UCSD-AML1 (cell line): ENCODE results near the gene VPS37D.

Source experiments
- DNase-seq: peaks from one replicate; lab custom pipeline; 2025; ENCODE audit not compliant: unreplicated experiment; lab: John Stamatoyannopoulos, UW

Gene VPS37D

DNA sequence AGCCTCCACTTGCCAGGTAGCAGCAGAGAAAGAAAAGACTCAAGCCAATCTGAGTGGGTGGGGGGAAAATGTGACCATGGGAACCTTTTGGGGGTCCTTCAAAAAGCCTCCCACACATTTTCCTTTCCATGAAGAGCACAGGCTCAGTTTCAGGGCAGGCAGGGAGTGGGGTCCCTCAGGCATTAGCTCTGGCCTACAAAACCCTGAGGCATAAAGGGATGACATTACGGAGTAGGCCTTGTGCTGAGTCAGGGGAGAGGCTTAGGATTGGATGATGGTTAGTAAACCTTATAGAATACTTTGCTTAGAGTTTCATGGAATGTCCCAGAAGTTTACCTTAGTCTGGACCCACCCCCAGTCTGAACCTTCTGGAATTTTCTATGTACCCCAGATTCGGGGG, 12.1 kb downstream of the VPS37D start:
- DNase-seq, result no peak

DNA sequence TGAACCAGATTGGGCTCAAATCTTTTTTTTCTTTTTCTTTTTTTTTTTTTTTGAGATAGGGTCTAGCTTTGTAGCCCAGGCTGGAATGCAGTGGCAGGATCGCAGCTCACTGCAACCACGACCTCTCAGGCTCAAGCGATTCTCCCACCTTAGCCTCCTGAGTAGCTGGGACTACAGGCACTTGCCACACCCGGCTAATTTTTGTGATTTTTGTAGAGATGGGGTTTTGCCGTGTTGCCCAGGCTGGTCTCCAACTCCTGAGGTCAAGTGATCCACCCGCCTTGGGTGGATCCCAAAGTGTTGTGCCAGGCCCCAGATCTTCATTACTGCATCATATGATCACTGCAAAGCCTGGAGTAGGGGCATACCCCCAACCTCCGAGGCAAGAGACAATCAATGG, 12.9 kb downstream of the VPS37D start:
- DNase-seq, result no peak

DNA sequence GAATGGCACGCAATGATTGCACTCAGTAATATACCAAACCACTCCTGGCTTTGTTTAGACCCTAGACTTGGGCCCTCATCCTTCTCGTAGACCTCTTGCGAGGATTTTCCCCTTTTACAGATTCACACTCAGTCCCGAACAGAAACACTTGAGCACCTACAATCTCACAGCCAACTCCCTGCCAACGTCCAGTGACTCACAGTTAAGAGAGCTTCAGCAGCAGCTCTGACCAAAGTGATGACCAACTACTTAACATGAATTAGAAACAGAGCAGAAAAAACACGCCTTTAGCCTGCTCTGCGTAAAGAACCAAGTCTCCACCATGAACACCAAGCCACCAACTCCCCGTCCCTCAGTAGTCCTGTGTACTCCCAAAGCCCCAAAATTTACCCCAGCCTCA, 13.4 kb downstream of the VPS37D start:
- DNase-seq, result no peak

DNA sequence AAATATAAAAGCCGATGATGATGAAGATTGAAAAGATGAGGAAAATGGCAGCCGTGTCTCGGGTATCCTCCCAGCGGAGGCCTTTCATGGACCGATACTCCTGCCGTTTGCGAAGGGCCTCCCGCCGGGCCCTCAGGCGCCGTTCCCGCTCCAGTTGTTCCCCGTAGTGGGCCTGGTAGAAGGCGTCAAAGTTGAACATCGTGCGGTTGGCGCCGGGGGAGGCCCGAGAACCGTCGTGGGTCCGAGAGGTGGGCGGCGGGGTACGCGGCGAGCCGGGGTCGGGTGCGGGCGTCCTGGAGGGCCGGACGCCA, 15.1 kb downstream of the VPS37D start:
- DNase-seq, result no peak

DNA sequence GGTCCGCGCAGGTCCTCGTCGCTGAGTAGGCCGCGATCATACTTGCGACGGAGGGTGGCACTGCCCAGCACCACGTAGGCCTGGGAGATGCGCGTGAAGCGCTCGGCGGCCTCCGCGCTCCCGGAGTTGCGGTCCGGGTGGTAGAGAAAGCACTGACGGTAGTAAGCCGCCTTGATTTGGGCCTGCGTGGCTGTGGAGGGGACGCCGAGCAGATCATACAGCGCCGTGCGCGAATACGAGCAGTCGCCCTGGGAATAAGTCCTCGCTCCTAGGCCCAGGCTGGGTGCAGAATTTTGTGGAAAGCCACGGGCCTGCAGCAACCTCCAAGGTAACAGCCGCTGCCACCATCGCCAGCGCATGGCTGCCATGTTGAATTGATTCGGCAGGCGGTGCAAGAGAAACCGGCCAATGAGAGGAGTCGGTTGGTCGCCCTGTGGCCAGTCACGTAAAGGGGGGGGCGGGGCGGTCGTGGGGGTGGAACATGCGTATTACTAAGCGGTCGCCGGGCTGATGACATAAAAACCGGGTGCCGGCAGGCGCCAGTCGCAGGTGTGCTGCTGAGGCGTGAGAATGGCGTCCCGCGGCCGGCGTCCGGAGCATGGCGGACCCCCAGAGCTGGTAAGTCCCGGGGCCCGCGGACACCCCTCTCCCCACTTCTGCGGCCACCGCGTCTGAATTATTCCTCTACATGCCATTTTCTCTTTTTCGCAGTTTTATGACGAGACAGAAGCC, 15.6 kb downstream of the VPS37D start, which contains the start of the genes BUD23 and DNAJC30:
BUD23 (plus strand) TSS at position 542 of the 732 bp plus-strand sequence; CDS start at position 571, 29 bp downstream.
DNAJC30 (minus strand) TSS at position 398 of the 732 bp plus-strand sequence; CDS start at position 368, 30 bp downstream.
- DNase-seq, result peak; percentile 85

DNA sequence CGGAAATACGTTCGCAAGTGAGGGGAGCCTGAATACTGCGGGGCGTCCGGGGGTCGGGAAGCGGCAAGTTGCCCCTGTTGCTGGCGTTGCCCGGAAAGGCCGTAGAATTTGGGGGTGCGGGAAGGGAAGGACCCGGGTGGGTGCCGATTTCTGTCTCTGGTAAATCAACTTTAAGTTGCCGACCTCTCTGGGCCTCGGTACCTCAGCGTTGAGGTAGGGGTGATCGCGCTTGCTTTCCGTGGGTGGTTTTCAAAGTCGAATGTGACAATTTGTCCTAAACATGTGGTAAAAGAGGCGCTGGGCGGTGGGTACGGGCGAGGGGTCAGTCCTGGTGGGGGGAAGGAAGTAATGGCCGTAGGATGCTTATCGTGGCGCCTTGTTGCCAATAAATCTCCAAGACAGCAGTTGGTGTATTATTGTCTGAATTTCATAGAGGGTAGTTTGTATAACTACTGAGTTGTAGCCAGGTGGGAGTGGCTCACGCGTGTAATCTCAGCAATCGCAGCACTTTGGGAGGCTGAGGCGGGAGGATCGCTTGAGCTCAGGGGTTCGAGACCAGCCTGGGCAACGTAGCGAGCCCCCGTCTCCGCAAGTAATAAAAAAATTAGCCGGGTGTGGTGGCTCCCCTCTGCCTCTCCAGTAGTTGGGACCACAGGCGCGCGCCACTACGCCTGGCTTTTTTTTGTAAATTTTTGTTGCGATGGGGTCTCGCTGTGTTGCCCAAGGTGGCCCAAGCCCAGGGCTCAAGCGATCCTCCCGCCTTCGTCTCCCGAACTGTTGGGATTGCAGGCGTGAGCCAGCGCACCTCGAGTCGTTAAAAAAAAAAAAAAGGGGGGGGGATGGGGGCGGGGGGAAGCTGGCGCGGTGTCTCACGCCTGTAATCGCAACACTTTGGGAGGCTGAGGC, 16.4 kb downstream of the VPS37D start:
- no peak for DNase-seq

DNA sequence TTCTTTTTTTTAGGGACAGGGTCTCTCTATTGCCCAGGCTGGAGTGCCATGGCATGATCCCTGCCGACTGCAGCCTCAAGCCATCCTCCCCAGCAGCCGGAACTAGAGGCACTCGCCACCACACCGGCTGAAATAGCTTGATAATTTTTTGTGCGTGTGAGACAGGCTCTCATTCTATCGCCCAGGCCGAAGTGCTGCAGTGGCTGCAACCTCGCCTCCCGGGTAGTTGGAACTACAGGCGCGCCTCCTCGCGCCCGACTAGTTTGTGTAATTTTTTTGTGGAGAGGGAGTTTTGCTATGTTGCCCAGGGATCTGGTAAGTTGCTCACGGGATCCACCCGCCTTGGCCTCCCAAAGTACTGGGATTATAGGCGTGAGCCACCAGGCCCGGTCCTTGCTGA, 17.7 kb downstream of the VPS37D start:
- no peak for DNase-seq

DNA sequence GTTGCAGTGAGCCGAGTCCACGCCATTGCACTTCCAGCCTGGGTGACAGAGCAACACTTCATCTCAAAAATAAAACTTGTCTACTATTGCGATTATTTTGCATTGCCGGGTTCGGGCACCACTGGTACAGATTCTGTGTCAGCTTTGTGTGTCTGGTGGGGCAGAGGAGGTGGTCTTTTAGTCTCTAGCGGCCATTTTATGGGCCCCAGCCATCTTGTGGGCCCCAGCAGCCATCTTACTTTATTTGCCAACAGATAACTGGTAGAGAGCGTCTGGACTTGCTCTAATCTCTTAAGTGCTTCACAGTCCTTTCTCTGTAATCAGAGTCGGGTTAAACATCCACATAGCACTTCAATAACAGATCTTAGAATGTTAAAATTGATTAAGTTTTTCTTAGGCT, 20.7 kb downstream of the VPS37D start:
- no peak for DNase-seq

DNA sequence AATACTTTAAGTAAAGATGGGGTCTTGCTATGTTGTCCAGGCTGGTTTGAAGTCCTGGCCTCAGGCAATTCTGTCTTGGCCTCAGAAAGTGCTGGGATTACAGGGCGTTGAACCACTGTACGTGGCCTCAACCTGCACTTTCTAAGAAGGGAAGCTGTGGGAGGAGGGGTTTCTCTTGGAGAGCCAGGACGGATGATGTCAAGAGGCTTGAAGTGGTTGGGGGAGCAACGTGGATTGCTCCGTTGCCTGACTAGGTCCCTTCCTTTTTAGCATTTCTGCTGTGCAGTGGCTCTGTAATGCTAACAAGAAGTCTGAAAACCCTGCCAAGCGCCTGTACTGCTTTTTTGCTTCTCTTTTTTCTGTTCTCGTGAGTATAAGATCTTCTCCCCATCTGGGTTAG, 23.0 kb downstream of the VPS37D start:
- DNase-seq, result no peak

DNA sequence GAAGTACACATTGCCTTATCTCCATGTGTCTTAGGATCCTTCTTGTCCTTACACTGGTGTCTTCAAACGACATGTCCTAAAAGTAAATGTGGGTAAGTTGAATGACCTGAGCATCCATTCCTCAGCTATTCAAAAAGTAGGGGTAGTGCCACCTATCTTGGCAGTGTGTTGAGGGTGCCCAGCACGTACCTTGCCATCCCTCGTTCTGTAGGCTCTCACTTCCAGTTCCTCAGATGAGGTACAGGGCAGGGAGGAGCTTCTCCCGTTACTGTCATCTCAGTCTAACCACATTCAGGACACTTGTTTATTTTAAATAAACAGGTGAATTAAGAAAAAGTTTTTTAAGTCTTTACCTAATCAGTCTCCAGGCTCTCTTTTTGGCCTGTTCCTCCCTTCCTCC, 28.7 kb downstream of the VPS37D start:
- no peak for DNase-seq

DNA sequence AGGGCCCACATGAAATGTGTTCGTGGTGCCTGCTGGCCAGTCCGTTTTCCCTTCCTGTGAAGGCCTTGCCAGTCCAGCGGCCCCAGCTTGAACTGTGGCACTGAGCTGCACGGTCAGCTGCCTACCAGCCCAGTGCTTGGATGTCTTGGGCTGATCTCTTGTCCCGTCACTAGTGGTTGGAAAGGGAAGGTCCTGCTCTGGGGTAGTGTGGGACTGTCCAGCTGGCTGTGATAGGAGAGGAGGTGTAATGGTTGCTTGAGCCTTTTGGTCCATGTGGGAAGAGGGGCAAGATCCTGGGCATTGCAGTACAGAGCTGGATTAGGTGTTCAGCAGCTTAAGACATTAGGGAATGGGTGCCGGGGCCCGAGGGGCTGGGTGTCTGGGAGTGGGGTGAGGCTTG, 30.8 kb downstream of the VPS37D start:
- DNase-seq, result no peak

DNA sequence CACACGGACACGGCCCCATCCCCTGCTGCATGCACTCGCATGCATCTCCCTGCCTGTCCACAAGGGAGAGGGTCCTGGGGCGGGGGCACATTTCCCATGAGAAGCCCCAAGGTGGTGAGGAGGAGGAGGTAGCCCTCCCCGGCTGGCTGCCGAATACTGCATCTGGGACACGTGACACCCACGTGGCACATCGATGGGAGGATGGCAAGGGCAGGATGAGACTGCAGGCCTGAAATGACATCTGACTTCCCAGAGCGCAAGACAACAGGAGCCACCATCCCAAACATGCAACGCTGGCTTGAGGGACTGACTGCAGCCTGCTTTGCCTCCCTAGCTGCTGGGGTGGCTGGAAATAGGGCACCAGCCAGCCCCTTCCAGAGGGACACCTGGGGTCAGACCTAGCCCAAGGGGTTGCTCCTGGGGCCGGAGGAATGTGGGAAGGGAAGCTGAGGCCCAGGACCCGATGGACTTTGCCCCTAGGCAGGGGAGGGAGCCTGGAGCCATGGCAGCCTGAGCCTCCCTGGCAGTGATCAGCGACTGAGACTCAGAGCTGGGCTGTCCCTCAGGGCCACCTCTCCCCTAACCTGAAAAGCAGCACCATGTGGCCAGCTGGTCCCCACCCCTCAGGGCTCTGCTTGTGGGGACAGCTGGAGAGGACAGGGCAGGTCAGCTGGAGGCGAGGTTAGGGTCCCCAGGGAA, 31.9 kb downstream of the VPS37D start:
- no peak for DNase-seq

DNA sequence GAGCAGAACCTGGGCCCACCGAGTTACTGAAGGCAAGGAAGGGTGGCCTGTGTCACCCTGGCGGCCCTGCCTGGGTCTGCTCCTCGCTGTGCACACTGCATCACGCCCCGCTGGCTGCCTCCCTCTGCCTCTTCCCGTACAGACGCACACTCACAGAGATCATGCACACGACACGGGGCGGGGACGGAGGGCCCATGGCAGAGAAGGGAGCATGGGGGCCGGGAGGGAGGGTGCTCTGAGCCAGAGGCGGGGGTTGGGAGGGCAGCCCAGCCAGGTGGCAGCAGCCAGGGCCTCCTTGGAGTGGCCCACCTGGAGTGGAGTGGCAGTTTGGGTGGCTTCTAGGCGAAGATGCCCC, 32.4 kb downstream of the VPS37D start:
- no peak for DNase-seq

DNA sequence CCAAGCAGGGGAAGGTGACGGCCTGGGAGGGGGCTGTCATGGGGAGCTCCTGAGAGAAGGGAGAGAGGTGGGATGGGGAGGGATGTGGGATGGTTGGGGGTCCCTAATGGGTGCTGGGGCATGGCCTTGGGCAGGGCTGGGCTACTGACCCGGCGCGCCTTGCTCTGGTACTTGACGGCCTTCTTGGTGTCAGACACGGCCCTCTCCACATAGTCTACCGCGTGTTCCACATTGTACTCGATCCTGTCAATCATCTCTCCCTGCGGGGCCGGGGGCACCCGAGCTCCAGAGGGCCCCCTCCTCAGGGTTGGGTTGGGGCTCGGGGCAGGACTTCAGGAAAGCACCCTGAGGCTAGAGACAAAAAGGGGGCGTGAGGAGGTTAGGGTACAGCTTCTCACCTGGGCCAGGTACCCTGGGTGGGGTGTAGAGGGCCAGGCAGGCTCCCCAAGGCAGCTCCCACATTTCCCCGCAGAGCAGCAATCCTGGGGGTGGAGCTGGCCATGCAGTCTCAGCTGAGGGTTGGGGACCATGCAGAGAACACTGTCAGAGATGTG, 33.0 kb downstream of the VPS37D start:
- DNase-seq, result no peak

DNA sequence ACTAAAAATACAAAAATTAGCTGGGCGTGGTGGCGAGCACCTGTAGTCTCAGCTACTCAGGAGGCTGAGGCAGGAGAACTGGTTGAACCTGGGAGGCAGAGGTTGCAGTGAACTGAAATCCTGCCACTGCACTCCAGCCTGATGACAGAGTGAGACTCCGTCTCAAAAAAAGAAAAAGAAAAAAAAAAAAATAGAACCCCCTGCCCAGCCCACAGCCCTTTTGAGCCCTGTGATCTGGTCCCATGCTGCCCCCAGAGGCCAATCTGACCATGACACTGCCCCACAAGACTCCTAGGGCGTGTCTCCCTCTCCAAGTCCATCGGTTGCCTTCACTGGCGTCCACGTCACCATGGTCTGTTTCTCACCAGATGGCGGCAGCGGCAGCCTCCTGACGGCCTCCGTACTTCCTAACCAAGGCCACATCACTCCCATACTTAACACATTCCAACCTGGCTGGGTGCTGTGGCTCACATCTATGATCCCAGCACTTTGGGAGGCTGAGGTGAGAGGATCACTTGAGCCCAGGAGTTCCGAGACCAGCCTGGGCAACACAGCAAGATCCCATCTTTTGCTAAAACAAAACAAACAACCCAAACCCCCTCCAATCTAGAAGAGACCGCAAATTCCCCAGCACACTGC, 33.8 kb downstream of the VPS37D start:
- DNase-seq, result peak; percentile 11

DNA sequence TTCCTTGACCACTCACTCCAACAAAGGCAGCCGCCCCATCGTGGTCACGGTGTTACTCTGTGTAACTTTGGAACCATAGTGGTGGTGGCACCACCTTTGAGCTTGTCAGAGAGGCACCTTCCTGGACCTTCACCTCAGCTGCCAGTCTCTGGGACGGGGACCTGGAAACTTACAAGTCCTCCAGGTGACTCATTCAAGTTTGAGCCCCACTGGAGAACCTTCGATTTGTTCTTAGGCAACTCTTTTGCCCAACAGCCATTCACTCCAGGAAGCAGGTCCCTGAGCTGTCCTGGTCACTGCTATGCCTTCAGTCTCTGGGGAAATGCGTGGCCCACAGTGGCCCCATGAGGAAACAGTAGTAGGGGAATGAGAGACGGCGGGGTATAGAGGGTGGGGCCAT, 34.6 kb downstream of the VPS37D start:
- no peak for DNase-seq

DNA sequence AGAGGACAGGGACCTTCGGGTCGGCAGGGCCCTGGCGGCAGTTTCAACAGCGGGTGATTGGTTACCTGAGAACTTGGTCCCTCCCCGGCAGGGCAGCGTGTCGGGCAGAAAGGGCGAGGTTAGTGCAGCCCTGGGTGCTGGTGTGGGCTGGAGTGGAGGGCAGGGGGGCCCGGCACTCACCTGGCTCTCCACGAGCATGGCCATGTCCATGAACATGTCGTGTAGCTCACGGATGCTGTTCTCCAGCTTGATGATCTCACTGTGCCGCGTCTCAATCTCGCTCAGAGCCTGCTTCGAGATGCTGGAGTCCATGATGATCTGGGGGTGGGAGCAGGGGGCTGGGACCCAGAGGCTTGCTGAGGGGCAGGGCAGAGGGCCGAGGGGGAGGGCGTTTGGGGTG, 35.0 kb downstream of the VPS37D start:
- DNase-seq, result no peak

DNA sequence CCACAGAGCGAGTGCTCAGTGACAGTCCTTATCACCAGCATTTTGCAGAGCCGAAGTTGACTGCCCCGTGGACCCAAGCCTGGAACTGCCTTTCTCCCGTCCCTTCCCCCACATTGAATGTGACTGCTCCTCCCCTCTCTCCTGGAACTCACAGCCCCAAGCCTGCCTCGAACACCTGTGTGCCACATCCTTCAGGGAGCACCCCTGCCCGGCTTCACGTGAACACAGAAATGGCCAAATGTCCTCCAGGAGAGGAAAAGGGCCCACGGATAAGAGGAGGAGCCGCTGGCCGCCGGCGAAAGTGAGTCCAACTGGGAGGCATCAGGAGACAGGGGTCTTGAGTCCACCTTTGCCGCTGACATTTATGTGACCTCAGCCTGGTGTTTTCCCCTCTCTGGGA, 35.6 kb downstream of the VPS37D start:
- no peak for DNase-seq

DNA sequence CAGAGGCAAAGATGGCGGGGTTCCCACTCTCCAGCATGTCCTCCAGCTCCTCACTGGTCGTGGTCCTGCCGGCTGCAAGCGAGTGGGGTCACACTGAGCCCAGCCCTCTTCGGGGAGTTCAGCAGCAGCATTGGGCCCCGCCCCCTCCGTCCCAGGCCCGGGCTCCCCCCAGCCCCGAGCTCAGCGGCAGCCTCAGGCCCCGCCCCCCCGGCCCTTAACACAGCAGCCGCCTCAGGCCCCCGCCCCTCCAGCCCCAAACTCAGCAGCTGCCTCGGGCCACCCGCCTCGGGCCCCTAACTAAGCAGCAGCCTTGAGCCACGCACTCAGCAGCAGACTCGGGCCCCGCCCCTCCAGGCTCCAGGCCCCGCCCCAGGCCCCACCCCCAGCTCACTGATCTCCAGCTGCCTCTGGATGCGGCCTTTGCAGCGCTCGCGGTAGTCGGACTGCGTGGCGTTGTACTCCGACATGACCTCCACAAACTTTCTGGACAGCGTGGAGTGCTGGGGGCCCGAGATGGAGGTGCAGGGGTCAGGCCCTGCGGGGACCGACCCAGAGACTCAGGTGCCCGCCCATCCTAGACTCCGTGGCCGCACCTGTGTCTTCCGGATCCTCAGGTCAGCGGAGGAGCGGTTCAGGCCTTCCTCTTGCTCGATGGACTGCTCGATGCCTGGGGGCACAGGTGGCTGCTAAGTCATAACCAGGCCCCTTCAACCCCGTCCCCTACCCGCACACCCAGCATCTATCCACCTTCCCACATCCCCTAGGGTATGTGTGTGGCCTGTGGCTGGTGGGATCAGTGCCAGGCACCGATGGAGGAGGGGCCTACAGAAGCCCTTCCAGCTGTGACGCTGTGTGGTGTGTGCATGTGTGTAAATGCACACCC, 36.4 kb downstream of the VPS37D start:
- peak; percentile 27 for DNase-seq
